GM23248 (cell line): ENCODE data around the gene ABHD12.

Source experiments
- EZH2 ChIP-seq: fragments of 200-600 bp; sonication (generic); IDR thresholded peaks from 2 replicates; pipeline ENCODE4 v1.6.1; 2018; ENCODE audit warnings: antibody characterized with exemption, mild to moderate bottlenecking; ENCODE audit not compliant: insufficient read depth, poor library complexity, severe bottlenecking
- EZH2phosphoT487 ChIP-seq: fragments of 200-600 bp; sonication (generic); IDR thresholded peaks from 2 replicates; pipeline ENCODE4 v1.6.1; 2018; ENCODE audit warnings: antibody characterized with exemption, moderate library complexity, mild to moderate bottlenecking, low read depth; ENCODE audit not compliant: insufficient read depth

DNA sequence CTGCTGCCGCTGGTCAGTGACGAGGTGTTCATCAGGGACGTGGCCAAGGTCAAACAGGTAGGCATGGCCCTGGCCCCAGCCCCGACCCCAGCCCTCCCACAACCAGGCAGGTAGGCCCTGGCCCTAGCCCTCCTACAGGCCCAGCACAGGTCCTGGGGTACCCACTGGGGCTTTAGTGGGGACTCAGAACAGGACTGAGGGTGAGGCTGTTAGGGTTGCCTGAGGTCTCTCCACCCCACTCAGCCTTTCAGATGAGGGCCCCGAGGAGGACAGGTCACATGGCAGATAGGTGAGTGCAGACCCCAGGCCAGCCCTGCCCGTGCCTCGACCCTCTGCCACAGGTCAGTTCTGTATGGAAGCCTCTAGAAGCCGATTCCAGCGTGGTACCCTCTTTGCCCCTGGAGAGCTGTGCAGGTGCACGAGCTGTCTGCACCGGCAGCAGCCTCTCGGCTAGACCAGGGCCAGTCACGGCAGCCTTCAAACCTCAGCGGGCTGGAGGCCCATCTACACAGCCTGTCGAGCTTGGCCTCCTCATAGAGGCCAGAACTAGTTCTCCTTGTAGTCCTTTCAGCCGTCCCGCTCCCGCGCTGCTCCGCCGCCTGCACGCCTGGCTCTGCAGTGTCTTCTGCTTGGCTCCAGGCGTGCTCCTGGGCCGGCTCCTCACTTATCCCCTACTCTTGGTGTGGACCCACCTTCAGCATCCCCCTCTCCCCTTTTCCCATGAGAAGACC is 107.2 kb downstream of the ABHD12 start:
- TF ChIP-seq EZH2 = no peak
- TF ChIP-seq EZH2phosphoT487 = no peak
